DND-41 (cell line): ENCODE measurements around the gene HSD17B10.
A peak's percentile ranks its signal among the peaks of the same experiment; 100 is the strongest.

Experiments
- ATAC-seq: fragments of 200-7000 bp; cut with Tn5 transposase; 3 replicates; pipeline ENCODE4 v1.9.1; 2021; ENCODE audit warnings: low read depth; ENCODE audit not compliant: insufficient read depth
- DNase-seq: peaks from one replicate; pipeline ENCODE4 v3.0.0-alpha.2; 2020
- H2AFZ ChIP-seq: 2 replicates; pipeline ENCODE4 v1.6.0; 2012; ENCODE audit warnings: low read depth, low read length
- H3K27ac ChIP-seq: 2 replicates; pipeline ENCODE4 v1.5.1; 2012; ENCODE audit warnings: low read length, inconsistent platforms
- H3K27me3 ChIP-seq: fragments of 200-600 bp; sonication (generic); 2 replicates; pipeline ENCODE4 v1.6.0; 2012; ENCODE audit warnings: low read length, mild to moderate bottlenecking, inconsistent platforms; ENCODE audit not compliant: insufficient read depth, poor library complexity
- H3K36me3 ChIP-seq: 2 replicates; pipeline ENCODE4 v1.5.1; 2012; ENCODE audit warnings: low read length, inconsistent platforms; ENCODE audit not compliant: insufficient read depth
- H3K4me1 ChIP-seq: 2 replicates; pipeline ENCODE4 v1.5.1; 2012; ENCODE audit warnings: mild to moderate bottlenecking, low read length; ENCODE audit not compliant: insufficient read depth
- H3K4me2 ChIP-seq: 2 replicates; pipeline ENCODE4 v1.6.0; 2012; ENCODE audit warnings: mild to moderate bottlenecking, moderate library complexity, low read length, inconsistent platforms; ENCODE audit not compliant: insufficient read depth
- H3K4me3 ChIP-seq, 2 experiments: fragments of 200-600 bp in 1 of 2; shearing (Covaris generic) in 1 of 2; 2 replicates each; pipeline ENCODE4 v1.5.1; 2012 to 2016; ENCODE audit warnings: inconsistent platforms in 2 of 2, low read length in 2 of 2, mild to moderate bottlenecking in 2 of 2, low read depth in 1 of 2, moderate library complexity in 1 of 2
- H3K79me2 ChIP-seq: 2 replicates; pipeline ENCODE4 v1.6.0; 2012; ENCODE audit warnings: low read length, inconsistent platforms; ENCODE audit not compliant: insufficient read depth
- H3K9ac ChIP-seq: 2 replicates; pipeline ENCODE4 v1.6.0; 2012; ENCODE audit warnings: low read depth, mild to moderate bottlenecking, inconsistent platforms, low read length, moderate library complexity
- H3K9me3 ChIP-seq: 2 replicates; pipeline ENCODE4 v1.5.1; 2012; ENCODE audit warnings: low read length, moderate library complexity, mild to moderate bottlenecking, inconsistent platforms; ENCODE audit not compliant: insufficient read depth, severe bottlenecking
- H4K20me1 ChIP-seq: 2 replicates; pipeline ENCODE4 v1.6.0; 2012; ENCODE audit warnings: low read length; ENCODE audit not compliant: insufficient read depth
- EZH2 ChIP-seq: IDR thresholded peaks from 3 replicates; pipeline ENCODE4 v1.6.1; 2012; ENCODE audit warnings: borderline replicate concordance, low read depth, mild to moderate bottlenecking, moderate library complexity, low read length, inconsistent platforms; ENCODE audit not compliant: severe bottlenecking
- TF ChIP-seq, protein P1 (sequence below): IDR thresholded peaks from 2 replicates; pipeline ENCODE4 v1.5.1; 2012; ENCODE audit warnings: borderline replicate concordance, low read length, moderate library complexity, mild to moderate bottlenecking; ENCODE audit not compliant: poor library complexity, severe bottlenecking; ENCODE audit errors: extremely low read depth

The HSD17B10 gene

DNA sequence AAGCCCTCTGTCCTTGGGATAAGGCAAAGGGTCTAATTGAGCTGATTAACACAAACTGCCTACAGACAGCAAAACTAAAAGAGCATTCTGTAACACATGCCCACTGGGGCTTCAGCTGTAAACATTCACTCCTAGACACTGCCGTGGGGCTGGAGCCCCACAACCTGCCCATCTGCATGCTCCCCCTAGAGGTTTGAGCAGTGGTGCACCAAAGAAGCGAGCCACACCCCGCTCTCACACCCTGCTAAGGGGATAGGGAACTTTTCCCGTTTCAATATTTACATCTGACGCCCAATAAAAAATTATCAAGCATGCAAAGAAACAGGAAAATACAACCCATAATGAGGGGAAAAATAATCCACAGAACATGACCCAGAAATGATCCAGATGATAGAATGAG is 46.9 kb upstream of the HSD17B10 start:
- no peaks in the 10 kb centered on the region for H3K27me3 ChIP-seq
- no peak for TF ChIP-seq EZH2
- TF ChIP-seq, protein P1, sequence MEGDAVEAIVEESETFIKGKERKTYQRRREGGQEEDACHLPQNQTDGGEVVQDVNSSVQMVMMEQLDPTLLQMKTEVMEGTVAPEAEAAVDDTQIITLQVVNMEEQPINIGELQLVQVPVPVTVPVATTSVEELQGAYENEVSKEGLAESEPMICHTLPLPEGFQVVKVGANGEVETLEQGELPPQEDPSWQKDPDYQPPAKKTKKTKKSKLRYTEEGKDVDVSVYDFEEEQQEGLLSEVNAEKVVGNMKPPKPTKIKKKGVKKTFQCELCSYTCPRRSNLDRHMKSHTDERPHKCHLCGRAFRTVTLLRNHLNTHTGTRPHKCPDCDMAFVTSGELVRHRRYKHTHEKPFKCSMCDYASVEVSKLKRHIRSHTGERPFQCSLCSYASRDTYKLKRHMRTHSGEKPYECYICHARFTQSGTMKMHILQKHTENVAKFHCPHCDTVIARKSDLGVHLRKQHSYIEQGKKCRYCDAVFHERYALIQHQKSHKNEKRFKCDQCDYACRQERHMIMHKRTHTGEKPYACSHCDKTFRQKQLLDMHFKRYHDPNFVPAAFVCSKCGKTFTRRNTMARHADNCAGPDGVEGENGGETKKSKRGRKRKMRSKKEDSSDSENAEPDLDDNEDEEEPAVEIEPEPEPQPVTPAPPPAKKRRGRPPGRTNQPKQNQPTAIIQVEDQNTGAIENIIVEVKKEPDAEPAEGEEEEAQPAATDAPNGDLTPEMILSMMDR, result peak; percentile 45
- no peaks in the 10 kb centered on the region for H3K4me1 ChIP-seq
- no peak overlapping the region for H2AFZ ChIP-seq
- H3K4me3 ChIP-seq, result no peak overlapping the region
- H3K79me2 ChIP-seq, result no peaks in the 10 kb centered on the region
- no peaks in the 10 kb centered on the region for H3K36me3 ChIP-seq
- H3K9ac ChIP-seq, result no peak overlapping the region
- no peak overlapping the region for H3K4me2 ChIP-seq
- ATAC-seq (no peak), DNase-seq (peak; percentile 17)
- no peak overlapping the region for H3K27ac ChIP-seq
- H4K20me1 ChIP-seq, result no peaks in the 10 kb centered on the region
- H3K9me3 ChIP-seq, result no peaks in the 10 kb centered on the region

DNA sequence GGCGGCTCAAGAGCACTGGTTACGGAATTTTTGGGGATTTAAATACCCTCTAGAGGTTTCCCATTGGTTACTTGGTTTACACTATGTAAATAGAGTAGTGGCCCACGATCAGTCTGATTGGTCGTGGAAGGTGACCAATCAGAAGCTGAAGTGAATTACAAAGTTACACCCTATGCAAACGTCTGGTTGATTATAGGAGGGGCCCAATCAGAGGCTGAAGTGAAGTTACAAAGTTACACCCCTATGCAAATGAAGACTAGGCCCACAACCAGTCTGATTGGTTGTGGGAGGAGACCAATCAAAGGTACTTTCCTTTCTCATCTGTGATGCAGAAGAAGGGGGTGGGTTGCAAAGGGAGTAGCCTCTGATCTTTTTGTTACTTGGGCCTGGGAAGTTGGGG is 45.1 kb upstream of the HSD17B10 start:
- ATAC-seq, result peak; percentile 68

DNA sequence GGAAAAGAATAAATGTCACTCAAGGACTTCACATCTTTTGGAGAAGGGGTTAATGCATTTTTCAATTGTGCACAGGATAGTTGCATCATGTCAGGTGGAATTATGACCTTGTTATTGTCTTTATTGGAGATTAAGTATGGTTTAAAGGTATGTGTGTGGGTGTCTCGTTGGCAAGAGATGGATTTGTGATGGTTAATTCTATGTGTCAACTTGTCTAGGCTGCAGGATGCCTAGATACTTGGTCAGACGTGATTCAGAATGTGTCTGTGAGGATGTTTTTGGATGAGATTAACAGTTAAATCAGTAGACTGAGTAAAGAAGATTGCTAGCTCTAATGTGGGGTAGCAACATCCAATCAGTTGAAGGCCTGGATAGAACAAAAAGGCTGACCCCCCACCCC is 42.2 kb upstream of the HSD17B10 start:
- Histone ChIP-seq H3K9me3 (no peaks in the 10 kb centered on the region), H2AFZ (no peak overlapping the region), H3K4me3 (no peak overlapping the region), H4K20me1 (no peaks in the 10 kb centered on the region), H3K4me2 (no peak overlapping the region), H3K9ac (no peak overlapping the region), H3K4me1 (no peaks in the 10 kb centered on the region), H3K36me3 (no peaks in the 10 kb centered on the region), H3K27ac (no peak overlapping the region), H3K79me2 (no peaks in the 10 kb centered on the region), H3K27me3 (no peaks in the 10 kb centered on the region)
- ATAC-seq (no peak), DNase-seq (no peak)
- TF ChIP-seq, protein P1, result no peak
- TF ChIP-seq EZH2, result no peak

More for the DNA sequence above, 45.1 kb upstream of the HSD17B10 start:
- H3K9ac ChIP-seq, result no peak overlapping the region
- no peaks in the 10 kb centered on the region for H3K36me3 ChIP-seq
- H3K27me3 ChIP-seq, result no peaks in the 10 kb centered on the region
- peak; percentile 7 for DNase-seq
- no peak overlapping the region for H3K4me3 ChIP-seq
- H3K9me3 ChIP-seq, result no peaks in the 10 kb centered on the region
- no peak overlapping the region for H3K4me2 ChIP-seq
- H2AFZ ChIP-seq, result no peak overlapping the region
- TF ChIP-seq, protein P1, result no peak
- TF ChIP-seq EZH2, result no peak
- H4K20me1 ChIP-seq, result no peaks in the 10 kb centered on the region
- H3K79me2 ChIP-seq, result no peaks in the 10 kb centered on the region
- H3K4me1 ChIP-seq, result no peaks in the 10 kb centered on the region
- no peak overlapping the region for H3K27ac ChIP-seq

DNA sequence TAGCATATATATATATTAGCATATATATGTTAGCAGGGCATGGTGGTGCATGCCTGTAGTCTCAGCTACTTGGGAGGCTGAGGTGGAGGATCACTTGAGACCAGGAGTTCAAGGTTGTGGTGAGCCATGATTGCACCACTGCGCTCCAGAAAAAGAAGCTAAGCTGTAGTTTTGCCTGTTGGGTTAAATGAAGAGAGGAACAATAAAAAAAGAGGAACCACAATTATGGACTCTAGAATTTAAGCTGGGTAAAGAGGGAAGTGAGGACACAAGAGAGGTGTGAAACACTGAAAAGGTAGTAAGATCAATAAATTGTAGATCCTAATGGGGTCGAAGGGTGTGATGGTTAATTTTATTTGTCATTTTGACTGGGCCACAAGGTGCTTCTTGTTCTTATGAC is 40.5 kb upstream of the HSD17B10 start:
- ATAC-seq (no peak), DNase-seq (no peak)

More for the DNA sequence above, 40.5 kb upstream of the HSD17B10 start:
- Histone ChIP-seq H3K36me3 (no peaks in the 10 kb centered on the region), H3K79me2 (no peaks in the 10 kb centered on the region), H4K20me1 (no peaks in the 10 kb centered on the region), H3K9me3 (no peaks in the 10 kb centered on the region), H3K4me1 (no peaks in the 10 kb centered on the region), H3K9ac (no peak overlapping the region), H3K27me3 (no peaks in the 10 kb centered on the region), H3K4me3 (no peak overlapping the region), H3K27ac (no peak overlapping the region), H3K4me2 (no peak overlapping the region), H2AFZ (no peak overlapping the region)
- no peak for TF ChIP-seq EZH2
- TF ChIP-seq, protein P1, result no peak
